Neuronal stem cell (in vitro differentiated cells): Measurements from ENCODE around the gene TSHZ3.

ENCODE experiments used
- DNase-seq: peaks from one replicate; pipeline ENCODE4 v3.0.0-alpha.2; 2013; ENCODE audit warnings: low spot score
- H2AFZ ChIP-seq: one replicate; pipeline ENCODE4 v1.6.1; 2013; ENCODE audit warnings: mild to moderate bottlenecking, low read length, inconsistent platforms
- H2AK5ac ChIP-seq: 2 replicates; pipeline ENCODE4 v1.6.1; 2013; ENCODE audit warnings: low read depth, mild to moderate bottlenecking, inconsistent platforms, low read length, moderate library complexity, mixed read lengths
- H2BK120ac ChIP-seq: 2 replicates; pipeline ENCODE4 v1.6.1; 2013; ENCODE audit warnings: low read depth, mild to moderate bottlenecking, inconsistent platforms, low read length, moderate library complexity, mixed read lengths
- H2BK12ac ChIP-seq: one replicate; pipeline ENCODE4 v1.6.1; 2013; ENCODE audit warnings: low read length, inconsistent platforms
- H2BK15ac ChIP-seq: 2 replicates; pipeline ENCODE4 v1.6.1; 2013; ENCODE audit warnings: mild to moderate bottlenecking, low read length, inconsistent platforms, mixed read lengths
- H2BK5ac ChIP-seq: one replicate; pipeline ENCODE4 v1.6.1; 2013; ENCODE audit warnings: inconsistent platforms, mild to moderate bottlenecking, low read length, moderate library complexity
- H3K14ac ChIP-seq: one replicate; pipeline ENCODE4 v1.6.1; 2013; ENCODE audit warnings: low read length, inconsistent platforms
- H3K18ac ChIP-seq: 2 replicates; pipeline ENCODE4 v1.6.1; 2013; ENCODE audit warnings: low read length, inconsistent platforms
- H3K23ac ChIP-seq: 2 replicates; pipeline ENCODE4 v1.6.1; 2013; ENCODE audit warnings: low read depth, mild to moderate bottlenecking, mixed read lengths, low read length, inconsistent platforms; ENCODE audit not compliant: poor library complexity
- H3K27ac ChIP-seq: replicated peaks from 3 replicates; pipeline ENCODE4 v1.5.1; 2013; ENCODE audit warnings: low read length, inconsistent platforms
- H3K27me3 ChIP-seq, 3 experiments: 2 replicates each; pipeline ENCODE4 v1.6.1; 2013; ENCODE audit warnings: low read length in 3 of 3, mild to moderate bottlenecking in 2 of 3, inconsistent platforms in 1 of 3, low read depth in 1 of 3, mixed read lengths in 1 of 3, moderate library complexity in 1 of 3; ENCODE audit not compliant: control insufficient read depth in 3 of 3, insufficient read depth in 3 of 3
- H3K36me3 ChIP-seq, 2 donors: replicated peaks in 1 of 2; 2 replicates each; pipeline ENCODE4 v1.6.1; 2013; ENCODE audit warnings: low read length in 2 of 2; ENCODE audit not compliant: control insufficient read depth in 2 of 2, insufficient read depth in 2 of 2
- H3K4ac ChIP-seq: 2 replicates; pipeline ENCODE4 v1.6.1; 2013; ENCODE audit warnings: inconsistent platforms, mild to moderate bottlenecking, low read length, moderate library complexity
- H3K4me1 ChIP-seq, 2 donors: 1 replicate in 1 of 2; 2 replicates in 1 of 2; pipeline ENCODE4 v1.6.1; 2013; ENCODE audit warnings: low read length in 2 of 2, low read depth in 1 of 2; ENCODE audit not compliant: control insufficient read depth in 2 of 2, insufficient read depth in 1 of 2
- H3K4me2 ChIP-seq: one replicate; pipeline ENCODE4 v1.6.1; 2013; ENCODE audit warnings: mild to moderate bottlenecking, low read length, inconsistent platforms; ENCODE audit not compliant: insufficient read depth, poor library complexity, severe bottlenecking
- H3K4me3 ChIP-seq, 2 donors: 2 replicates each; pipeline ENCODE4 v1.5.1; 2013; ENCODE audit warnings: low read length in 2 of 2, mild to moderate bottlenecking in 2 of 2, inconsistent platforms in 1 of 2, moderate library complexity in 1 of 2
- H3K79me1 ChIP-seq: one replicate; pipeline ENCODE4 v1.6.1; 2013; ENCODE audit warnings: low read depth, mild to moderate bottlenecking, inconsistent platforms, low read length, moderate library complexity
- H3K9ac ChIP-seq: one replicate; pipeline ENCODE4 v1.6.1; 2013; ENCODE audit warnings: mild to moderate bottlenecking, low read depth, low read length, inconsistent platforms; ENCODE audit not compliant: poor library complexity
- H3K9me3 ChIP-seq, 2 donors: replicated peaks in 1 of 2; 2 replicates each; pipeline versions ENCODE3 to v1.6.1; 2013; ENCODE audit warnings: low read length in 2 of 2, mild to moderate bottlenecking in 2 of 2, inconsistent platforms in 1 of 2, low read depth in 1 of 2, mixed read lengths in 1 of 2, moderate library complexity in 1 of 2; ENCODE audit not compliant: control insufficient read depth in 2 of 2, insufficient read depth in 1 of 2
- H4K8ac ChIP-seq: one replicate; pipeline ENCODE4 v1.6.1; 2013; ENCODE audit warnings: low read depth, mild to moderate bottlenecking, inconsistent platforms, low read length, moderate library complexity
- H4K91ac ChIP-seq: one replicate; pipeline ENCODE4 v1.6.1; 2013; ENCODE audit warnings: low read length, low read depth, mild to moderate bottlenecking, inconsistent platforms; ENCODE audit not compliant: poor library complexity
- whole genome bisulfite sequencing, 2 donors: extraction: QIAGEN DNeasy Blood & Tissue Kit; methylation state at CpG; one replicate each; pipeline ENCODE4 v1.1.7; 2013; ENCODE audit warnings: missing lambda C conversion rate in 2 of 2, mixed read lengths in 1 of 2; ENCODE audit not compliant: insufficient read length in 2 of 2, insufficient replicate concordance in 1 of 2; ENCODE audit errors: extremely low coverage in 2 of 2; 5-methylcytosine and 5-hydroxymethylcytosine counted together

The TSHZ3 gene

GRCh38 chr19:31282346-31282745 lies 66.9 kb downstream of the TSHZ3 start:
- Histone ChIP-seq H3K4me3 (no peak overlapping the region), H3K9ac (no peak overlapping the region)
- WGBS, 2 donors = no CpG with 5 or more reads among the region's 4 CpGs

GRCh38 chr19:31280287-31281006 lies 68.8 kb downstream of the TSHZ3 start:
- Histone ChIP-seq H2BK5ac (no peak overlapping the region), H3K18ac (no peak overlapping the region), H3K9me3 (no peaks in the 10 kb centered on the region), H2BK120ac (no peak overlapping the region), H3K27me3 (no peaks in the 10 kb centered on the region), H3K4me1 (peaks cover 0 to 1% of the 10 kb centered on the region in 2 donors), H2AK5ac (no peak overlapping the region), H3K9ac (no peak overlapping the region), H4K91ac (no peak overlapping the region), H3K14ac (no peak overlapping the region), H3K27ac (no peak overlapping the region), H4K8ac (no peak overlapping the region), H3K4ac (no peak overlapping the region), H3K4me2 (no peak overlapping the region), H2BK12ac (no peak overlapping the region), H3K4me3 (no peak overlapping the region), H3K79me1 (no peaks in the 10 kb centered on the region), H3K36me3 (no peaks in the 10 kb centered on the region), H2BK15ac (no peak overlapping the region), H2AFZ (no peak overlapping the region), H3K23ac (no peak overlapping the region)
- DNase-seq = no peak
- WGBS, 2 donors = no CpG with 5 or more reads among the region's 11 CpGs

More at GRCh38 chr19:31282346-31282745, 66.9 kb downstream of the TSHZ3 start:
- DNase-seq = no peak
- H3K27me3 ChIP-seq = no peaks in the 10 kb centered on the region
- H2BK15ac ChIP-seq = no peak overlapping the region
- no peak overlapping the region for H3K27ac ChIP-seq
- no peak overlapping the region for H3K4me2 ChIP-seq
- H2AFZ ChIP-seq = no peak overlapping the region
- H3K4me1 ChIP-seq = peaks cover 0 to 4% of the 10 kb centered on the region in 2 donors
- H3K4ac ChIP-seq = no peak overlapping the region
- no peak overlapping the region for H3K18ac ChIP-seq
- H2BK120ac ChIP-seq = no peak overlapping the region
- no peak overlapping the region for H4K91ac ChIP-seq
- H4K8ac ChIP-seq = no peak overlapping the region
- H2BK5ac ChIP-seq = no peak overlapping the region
- no peak overlapping the region for H3K23ac ChIP-seq
- H3K14ac ChIP-seq = no peak overlapping the region
- no peaks in the 10 kb centered on the region for H3K36me3 ChIP-seq
- no peak overlapping the region for H2BK12ac ChIP-seq
- H3K79me1 ChIP-seq = no peaks in the 10 kb centered on the region
- no peak overlapping the region for H2AK5ac ChIP-seq
- no peaks in the 10 kb centered on the region for H3K9me3 ChIP-seq

- no peak overlapping the region for H3K18ac ChIP-seq
- H3K27me3 ChIP-seq = no peaks in the 10 kb centered on the region
- H3K9me3 ChIP-seq = no peaks in the 10 kb centered on the region
- WGBS, 2 donors = no CpG with 5 or more reads among the region's 16 CpGs
- no peak overlapping the region for H2BK120ac ChIP-seq
- no peak overlapping the region for H4K8ac ChIP-seq
- DNase-seq = no peak
- peak overlapping the region; percentile 43 for H3K4ac ChIP-seq
- no peak overlapping the region for H3K27ac ChIP-seq
- no peak overlapping the region for H2BK12ac ChIP-seq
- H3K4me3 ChIP-seq = no peak overlapping the region
- peaks cover 2 to 4% of the 10 kb centered on the region in 2 donors for H3K4me1 ChIP-seq
- no peak overlapping the region for H2BK5ac ChIP-seq
- H3K36me3 ChIP-seq = no peaks in the 10 kb centered on the region
- H2AFZ ChIP-seq = no peak overlapping the region
- no peak overlapping the region for H3K14ac ChIP-seq
- H4K91ac ChIP-seq = no peak overlapping the region
- H3K23ac ChIP-seq = no peak overlapping the region
- H3K4me2 ChIP-seq = no peak overlapping the region
- no peak overlapping the region for H2AK5ac ChIP-seq
- no peak overlapping the region for H2BK15ac ChIP-seq
- H3K79me1 ChIP-seq = no peaks in the 10 kb centered on the region
- H3K9ac ChIP-seq = no peak overlapping the region
Observed at GRCh38 chr19:31279436-31279765, 69.8 kb downstream of the TSHZ3 start.

- Histone ChIP-seq H2AFZ (no peak overlapping the region), H3K23ac (no peak overlapping the region), H3K4ac (peak overlapping the region; percentile 43), H2BK12ac (no peak overlapping the region), H3K79me1 (no peaks in the 10 kb centered on the region), H3K4me1 (peaks cover 2% of the 10 kb centered on the region in 2 donors), H3K36me3 (no peaks in the 10 kb centered on the region), H2AK5ac (peak overlapping the region; percentile 58), H2BK120ac (peak overlapping the region; percentile 12), H3K4me2 (no peak overlapping the region), H2BK15ac (no peak overlapping the region), H4K8ac (no peak overlapping the region), H4K91ac (no peak overlapping the region), H3K18ac (peak overlapping the region; percentile 71), H3K4me3 (no peak overlapping the region), H2BK5ac (no peak overlapping the region), H3K27me3 (no peaks in the 10 kb centered on the region), H3K27ac (no peak overlapping the region), H3K9ac (no peak overlapping the region), H3K9me3 (no peaks in the 10 kb centered on the region), H3K14ac (peak overlapping the region; percentile 51)
- DNase-seq = no peak
- WGBS, 2 donors = no CpG with 5 or more reads among the region's 37 CpGs
Observed at GRCh38 chr19:31278555-31279435, 70.4 kb downstream of the TSHZ3 start.
